Stomach (tissue), 9 donors: ENCODE data around the gene PPP1R12C. TPM values are rescaled to one million over a fixed set of nuclear protein-coding genes. Genes with fewer than 3 reads are reported as not detected.

Source experiments
- DNase-seq, 2 donors: peaks; one replicate each; pipeline versions ENCODE4 v3.0.0 to v3.0.0-alpha.2; 2013 to 2019
- H3K27ac ChIP-seq, 5 donors: fragments of 200-600 bp in 4 of 5; sonication (generic) in 4 of 5; one replicate each; pipeline ENCODE4 v1.5.1; 2013 to 2019; ENCODE audit warnings: mild to moderate bottlenecking in 1 of 5, moderate library complexity in 1 of 5
- H3K27me3 ChIP-seq, 3 donors: fragments of 200-600 bp; sonication (generic); one replicate each; pipeline ENCODE4 v1.5.1; 2017 to 2019; ENCODE audit warnings: mixed run types in 1 of 3
- H3K36me3 ChIP-seq, 4 donors: fragments of 200-600 bp; sonication (generic); 1 replicate in 3 of 4; 2 replicates in 1 of 4; pipeline ENCODE4 v1.5.1; 2016 to 2019
- H3K4me1 ChIP-seq, 4 donors: fragments of 200-600 bp; sonication (generic); one replicate each; pipeline ENCODE4 v1.5.1; 2016 to 2019
- H3K4me3 ChIP-seq, 4 donors: fragments of 200-600 bp; sonication (generic) in 3 of 4; one replicate each; pipeline ENCODE4 v1.5.1; 2016 to 2019; ENCODE audit warnings: mild to moderate bottlenecking in 1 of 4
- H3K9me3 ChIP-seq, 4 donors: fragments of 200-600 bp; sonication (generic); one replicate each; pipeline ENCODE4 v1.5.1; 2016 to 2019
- CTCF ChIP-seq, 7 experiments: fragments of 450-650 bp in 4 of 7; fragments of 200-600 bp in 3 of 7; sonication (generic) in 3 of 7; IDR thresholded peaks; one replicate each; pipeline ENCODE4 v1.5.1; 2016 to 2019; ENCODE audit warnings: antibody characterized with exemption in 7 of 7, control low read depth in 2 of 7, mild to moderate bottlenecking in 1 of 7
- EP300 ChIP-seq: sonication (generic); formaldehyde crosslinking; IDR thresholded peaks from one replicate; pipeline ENCODE4 v1.6.1; 2017; ENCODE audit warnings: antibody characterized with exemption
- POLR2A ChIP-seq, 4 donors: fragments of 450-650 bp; IDR thresholded peaks; one replicate each; pipeline ENCODE4 v1.6.1; 2016; ENCODE audit warnings: antibody characterized with exemption in 4 of 4, control low read depth in 2 of 4, mild to moderate bottlenecking in 1 of 4, moderate library complexity in 1 of 4
- POLR2AphosphoS5 ChIP-seq, 3 donors: sonication (generic); formaldehyde crosslinking; IDR thresholded peaks; one replicate each; pipeline ENCODE4 v1.6.1; 2016; ENCODE audit warnings: antibody characterized with exemption in 3 of 3
- WGBS, 5 donors: extraction: QIAGEN DNeasy Blood & Tissue Kit in 3 of 5; methylation state at CpG; one replicate each; pipeline versions ENCODE4 v1.1.5 to v1.1.7; 2013 to 2018; 5-methylcytosine and 5-hydroxymethylcytosine counted together
- intact Hi-C: fragments of 100-400 bp; cut with DNase I; formaldehyde crosslinking; loops from one replicate; pipeline ENCODE4 v1.15.1; 2023; ENCODE audit warnings: low total_unique reads
- polyA plus RNA-seq, 3 donors: library from polyadenylated mRNA; stranded (reverse); fragments of 200-250 nt; gene quantifications; one replicate each; pipeline ENCODE4 v1.2.3, GENCODE V29; 2013
- small RNA-seq, 4 donors: library from RNA; depleted of rRNA; stranded (forward); fragments of <200 nt; gene quantifications; one replicate each; pipeline ENCODE3, GENCODE V24; 2016
- total RNA-seq, 5 donors: library from RNA; depleted of rRNA; stranded (reverse); fragments of >200 nt; gene quantifications; one replicate each; pipeline versions ENCODE4 v1.1.0 to v1.2.3, GENCODE V29; 2014 to 2016
- donor health status: healthy with polysubstance abuse.
- donor health status: Bipolar disorder and iron deficiency.
- donor health status: healthy.

Gene PPP1R12C
- total and polyA plus RNA-seq, 8 donors: 52.7 to 261 (median 131) TPM

GRCh38 chr19:55041627-55042343 lies 75.7 kb downstream of the PPP1R12C start:
- H3K27me3 ChIP-seq: no peaks in the 10 kb centered on the region
- intact Hi-C loops: no loop called here
- H3K9me3 ChIP-seq: no peaks in the 10 kb centered on the region
- H3K4me1 ChIP-seq: no peaks in the 10 kb centered on the region
- 63 to 82% (median 72%) methylated on average over 26 to 30 of the region's 30 CpGs for WGBS, 5 donors
- peak in 1 of 2 donors; percentile 20 for DNase-seq
- peaks cover 23 to 62% (median 58%) of the 10 kb centered on the region in 4 donors for H3K36me3 ChIP-seq
- no peak overlapping the region for H3K27ac ChIP-seq
- TF ChIP-seq CTCF (IDR thresholded peaks at IDR 0.05) (no peak), EP300 (no peak), POLR2AphosphoS5 (IDR thresholded peaks at IDR 0.05) (no peak), POLR2A (IDR thresholded peaks at IDR 0.05) (no peak)
- no peak overlapping the region for H3K4me3 ChIP-seq

GRCh38 chr19:55041244-55041626 lies 76.2 kb downstream of the PPP1R12C start:
- no peak for TF ChIP-seq POLR2A (IDR thresholded peaks at IDR 0.05)
- no peak for DNase-seq
- Histone ChIP-seq H3K27me3 (no peaks in the 10 kb centered on the region), H3K9me3 (no peaks in the 10 kb centered on the region), H3K36me3 (peaks cover 17 to 57% (median 52%) of the 10 kb centered on the region in 4 donors), H3K4me3 (no peak overlapping the region), H3K4me1 (no peaks in the 10 kb centered on the region), H3K27ac (no peak overlapping the region)
- WGBS, 5 donors: 85 to 93% (median 92%) methylated on average over 10 of the region's 10 CpGs
- intact Hi-C loops: no loop called here

Small RNA genes lying within 50 kb of the gene (small RNA-seq; reads per million reads assigned to genes)
- gene MIR7975: 0 reads per million in 4 donors
- gene RF01210: 0 reads per million in 4 donors

Other genes with a start within 250 kb of the PPP1R12C start
- 1 to 10 TPM in 1 of 5 donors, not detected in 4; 1.3 TPM for gene FCAR, start 243.4 kb downstream of the PPP1R12C start, total RNA-seq
- gene FCAR, start 243.4 kb downstream of the PPP1R12C start, polyA plus RNA-seq: 1 to 10 TPM in 1 of 3 donors, under 1 TPM in 1, not detected in 1; 0.15 to 2.2 TPM
- 1 to 10 TPM in 1 of 5 donors, not detected in 4; 1.1 TPM for gene NCR1, start 211.5 kb downstream of the PPP1R12C start, total RNA-seq
- gene NCR1, start 211.5 kb downstream of the PPP1R12C start, polyA plus RNA-seq: under 1 TPM in 1 of 3 donors, not detected in 2; 0.92 TPM
- gene NLRP7, start 170.1 kb downstream of the PPP1R12C start, total RNA-seq: not detected
- not detected for gene NLRP7, start 170.1 kb downstream of the PPP1R12C start, polyA plus RNA-seq
- gene NLRP2, start 151.3 kb downstream of the PPP1R12C start, total RNA-seq: 10 to 100 TPM in 4 of 5 donors, 1 to 10 TPM in 1; 9.4 to 23.5 (median 15.6) TPM
- gene NLRP2, start 151.3 kb downstream of the PPP1R12C start, polyA plus RNA-seq: 10 to 100 TPM in 1 of 3 donors, 1 to 10 TPM in 2; 2.1 to 11.8 (median 4.8) TPM
- gene GP6, start 79.4 kb downstream of the PPP1R12C start, total RNA-seq: 1 to 10 TPM in 1 of 5 donors, not detected in 4; 3.5 TPM
- under 1 TPM in 1 of 3 donors, not detected in 2; 0.43 TPM for gene GP6, start 79.4 kb downstream of the PPP1R12C start, polyA plus RNA-seq
- gene RDH13, start 54.5 kb downstream of the PPP1R12C start, total RNA-seq: 100 to 1,000 TPM in 1 of 5 donors, 10 to 100 TPM in 4; 20.6 to 124 (median 28.8) TPM
- 10 to 100 TPM; 13.1 to 22.0 (median 20.3) TPM for gene RDH13, start 54.5 kb downstream of the PPP1R12C start, polyA plus RNA-seq
- gene EPS8L1, start 41.8 kb downstream of the PPP1R12C start, total RNA-seq: 100 to 1,000 TPM in 3 of 5 donors, 10 to 100 TPM in 2; 32.3 to 303 (median 114) TPM
- gene EPS8L1, start 41.8 kb downstream of the PPP1R12C start, polyA plus RNA-seq: 100 to 1,000 TPM in 1 of 3 donors, 10 to 100 TPM in 2; 82.3 to 320 (median 87.5) TPM
- gene TNNT1, start 31.6 kb upstream of the PPP1R12C start, total RNA-seq: 1 to 10 TPM in 1 of 5 donors, not detected in 4; 1.1 TPM
- 10 to 100 TPM in 1 of 3 donors, 1 to 10 TPM in 1, under 1 TPM in 1; 0.87 to 19.6 (median 6.7) TPM for gene TNNT1, start 31.6 kb upstream of the PPP1R12C start, polyA plus RNA-seq
- gene TNNI3, start 40.1 kb upstream of the PPP1R12C start, total RNA-seq: not detected
- 10 to 100 TPM in 1 of 3 donors, 1 to 10 TPM in 2; 4.2 to 14.1 (median 7.8) TPM for gene TNNI3, start 40.1 kb upstream of the PPP1R12C start, polyA plus RNA-seq
- 1 to 10 TPM in 1 of 5 donors, not detected in 4; 1.9 TPM for gene DNAAF3, start 49.0 kb upstream of the PPP1R12C start, total RNA-seq
- gene DNAAF3, start 49.0 kb upstream of the PPP1R12C start, polyA plus RNA-seq: under 1 TPM in 2 of 3 donors, not detected in 1; 0.68 to 0.75 TPM
- gene SYT5, start 62.7 kb upstream of the PPP1R12C start, total RNA-seq: 1 to 10 TPM in 1 of 5 donors, not detected in 4; 1.8 TPM
- gene SYT5, start 62.7 kb upstream of the PPP1R12C start, polyA plus RNA-seq: 1 to 10 TPM in 2 of 3 donors, under 1 TPM in 1; 0.20 to 2.8 (median 1.7) TPM
- 10 to 100 TPM; 34.9 to 83.9 (median 52.5) TPM for gene PTPRH, start 91.9 kb upstream of the PPP1R12C start, total RNA-seq
- 10 to 100 TPM in 2 of 3 donors, 1 to 10 TPM in 1; 5.3 to 22.5 (median 17.3) TPM for gene PTPRH, start 91.9 kb upstream of the PPP1R12C start, polyA plus RNA-seq
- gene TMEM86B, start 111.1 kb upstream of the PPP1R12C start, total RNA-seq: 10 to 100 TPM in 2 of 5 donors, 1 to 10 TPM in 2, under 1 TPM in 1; 0.29 to 47.8 (median 4.9) TPM
- gene TMEM86B, start 111.1 kb upstream of the PPP1R12C start, polyA plus RNA-seq: 10 to 100 TPM in 2 of 3 donors, 1 to 10 TPM in 1; 9.1 to 12.4 (median 10.4) TPM
- 100 to 1,000 TPM in 1 of 5 donors, 10 to 100 TPM in 4; 36.9 to 112 (median 79.9) TPM for gene PPP6R1, start 141.4 kb upstream of the PPP1R12C start, total RNA-seq
- gene PPP6R1, start 141.4 kb upstream of the PPP1R12C start, polyA plus RNA-seq: 10 to 100 TPM; 19.5 to 33.6 (median 24.4) TPM
- 10 to 100 TPM in 3 of 5 donors, 1 to 10 TPM in 2; 5.3 to 69.2 (median 14.9) TPM for gene HSPBP1, start 162.5 kb upstream of the PPP1R12C start, total RNA-seq
- gene HSPBP1, start 162.5 kb upstream of the PPP1R12C start, polyA plus RNA-seq: 10 to 100 TPM; 27.5 to 40.2 (median 32.6) TPM
- gene BRSK1, start 166.4 kb upstream of the PPP1R12C start, total RNA-seq: 10 to 100 TPM in 2 of 5 donors, 1 to 10 TPM in 1, not detected in 2; 5.7 to 67.7 (median 45.1) TPM
- gene BRSK1, start 166.4 kb upstream of the PPP1R12C start, polyA plus RNA-seq: 1 to 10 TPM; 1.5 to 5.0 (median 2.4) TPM
- gene TMEM150B, start 207.7 kb upstream of the PPP1R12C start, total RNA-seq: 10 to 100 TPM in 1 of 5 donors, 1 to 10 TPM in 2, not detected in 2; 1.3 to 15.8 (median 3.3) TPM
- under 1 TPM; 0.18 to 0.92 (median 0.87) TPM for gene TMEM150B, start 207.7 kb upstream of the PPP1R12C start, polyA plus RNA-seq
- gene KMT5C, start 222.2 kb upstream of the PPP1R12C start, total RNA-seq: 100 to 1,000 TPM in 2 of 5 donors, 10 to 100 TPM in 2, 1 to 10 TPM in 1; 4.1 to 122 (median 27.7) TPM
- 1 to 10 TPM; 2.7 to 7.4 (median 5.5) TPM for gene KMT5C, start 222.2 kb upstream of the PPP1R12C start, polyA plus RNA-seq
- gene COX6B2, start 237.1 kb upstream of the PPP1R12C start, total RNA-seq: 10 to 100 TPM in 1 of 5 donors, not detected in 4; 18.2 TPM
- gene COX6B2, start 237.1 kb upstream of the PPP1R12C start, polyA plus RNA-seq: under 1 TPM in 2 of 3 donors, not detected in 1; 0.19 to 0.93 TPM
- gene GARIN5B, start 245.6 kb upstream of the PPP1R12C start, total RNA-seq: not detected
- gene GARIN5B, start 245.6 kb upstream of the PPP1R12C start, polyA plus RNA-seq: not detected